Muscle of leg (tissue), 11 donors: ENCODE data around the gene SEPTIN5. TPM values are rescaled to one million over a fixed set of nuclear protein-coding genes. Genes with fewer than 3 reads are reported as not detected.

ENCODE experiments used
- DNase-seq: peaks from one replicate; pipeline ENCODE4 v3.0.0; 2013
- H3K27ac ChIP-seq: one replicate; pipeline ENCODE4 v1.5.1; 2013; ENCODE audit warnings: mild to moderate bottlenecking, low read length, control low read depth
- H3K27me3 ChIP-seq: one replicate; pipeline ENCODE4 v1.6.1; 2013; ENCODE audit warnings: low read length; ENCODE audit not compliant: control insufficient read depth, insufficient read depth
- H3K36me3 ChIP-seq: one replicate; pipeline ENCODE4 v1.6.1; 2013; ENCODE audit warnings: low read length; ENCODE audit not compliant: control insufficient read depth, insufficient read depth
- H3K4me1 ChIP-seq: one replicate; pipeline ENCODE4 v1.6.1; 2013; ENCODE audit warnings: low read length; ENCODE audit not compliant: control insufficient read depth, insufficient read depth
- H3K4me3 ChIP-seq: one replicate; pipeline ENCODE4 v1.5.1; 2013; ENCODE audit warnings: low read length, control low read depth
- H3K9me3 ChIP-seq: replicated peaks from 2 replicates; pipeline ENCODE4 v1.6.1; 2013; ENCODE audit warnings: low read depth, low read length; ENCODE audit not compliant: control insufficient read depth
- WGBS: methylation state at CpG from one replicate; pipeline ENCODE4 v1.1.5; 2013; ENCODE audit warnings: missing lambda C conversion rate; ENCODE audit not compliant: insufficient coverage; 5-methylcytosine and 5-hydroxymethylcytosine counted together
- polyA plus RNA-seq, 8 donors: library from polyadenylated mRNA; unstranded; fragments of 120-200 nt; gene quantifications; one replicate each; pipeline versions ENCODE4 v1.2.1 to v1.2.3, GENCODE V29; 2013; ENCODE audit warnings: inconsistent platforms in 1 of 8, low replicate concordance in 1 of 8; ENCODE audit not compliant: insufficient read length in 8 of 8, insufficient read depth in 1 of 8
- total RNA-seq: library from RNA; stranded (reverse); fragments of 120-200 nt; gene quantifications from one replicate; pipeline ENCODE4 v1.2.4, GENCODE V29; 2013

Gene SEPTIN5
- total and polyA plus RNA-seq, 9 donors, result 67.6 to 122 (median 105) TPM

DNA sequence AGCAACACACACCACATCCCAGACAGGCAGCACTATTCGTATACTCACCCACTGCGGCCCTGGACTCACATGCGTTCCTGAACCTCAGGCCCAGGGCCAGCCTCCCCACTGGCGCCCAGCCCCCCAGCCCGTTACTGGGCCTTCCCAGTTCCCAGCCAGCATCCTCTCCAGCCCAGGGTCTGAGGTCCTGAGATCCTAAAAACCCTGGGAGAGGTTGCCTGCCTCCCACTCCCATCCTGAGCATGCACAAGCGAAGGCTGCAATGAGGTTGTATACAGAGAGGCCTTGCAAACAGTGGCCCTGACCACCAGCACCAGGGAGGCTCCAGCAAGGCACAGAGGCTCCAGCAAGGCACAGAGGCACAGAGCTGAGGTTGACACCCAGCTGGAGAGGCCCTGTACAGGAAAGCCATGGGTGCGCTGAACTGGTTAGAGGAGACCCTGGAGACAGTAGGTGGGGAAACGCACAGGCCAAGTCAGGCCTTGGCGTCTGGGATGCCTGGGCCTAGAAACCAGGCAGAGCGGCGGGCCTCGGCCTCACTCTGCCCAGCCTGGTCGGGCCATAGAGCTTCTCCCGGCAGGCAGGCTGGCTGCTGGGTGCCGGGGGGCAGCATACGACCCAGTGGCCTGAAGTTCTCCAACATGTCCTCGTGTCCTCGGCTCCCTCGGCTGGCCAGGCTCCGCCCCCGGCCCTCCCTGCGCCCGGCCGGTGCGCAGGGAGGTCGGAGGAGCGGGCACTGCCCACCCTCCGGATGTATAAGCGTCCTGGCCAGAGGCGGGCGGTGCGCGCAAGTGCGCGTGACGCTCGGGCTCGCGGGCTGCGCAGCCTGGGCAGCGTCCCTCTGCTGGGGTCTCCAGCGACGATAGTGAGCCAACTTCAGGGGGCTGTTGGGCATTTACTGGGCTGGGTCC, 43.9 kb downstream of the SEPTIN5 start:
- Histone ChIP-seq H3K36me3 (no peaks in the 10 kb centered on the region), H3K9me3 (no peaks in the 10 kb centered on the region), H3K4me1 (peaks cover 49% of the 10 kb centered on the region), H3K27me3 (peaks cover 90% of the 10 kb centered on the region), H3K4me3 (no peak overlapping the region), H3K27ac (no peak overlapping the region)
- 29% methylated on average over 40 of the region's 43 CpGs for WGBS
- no peak for DNase-seq

DNA sequence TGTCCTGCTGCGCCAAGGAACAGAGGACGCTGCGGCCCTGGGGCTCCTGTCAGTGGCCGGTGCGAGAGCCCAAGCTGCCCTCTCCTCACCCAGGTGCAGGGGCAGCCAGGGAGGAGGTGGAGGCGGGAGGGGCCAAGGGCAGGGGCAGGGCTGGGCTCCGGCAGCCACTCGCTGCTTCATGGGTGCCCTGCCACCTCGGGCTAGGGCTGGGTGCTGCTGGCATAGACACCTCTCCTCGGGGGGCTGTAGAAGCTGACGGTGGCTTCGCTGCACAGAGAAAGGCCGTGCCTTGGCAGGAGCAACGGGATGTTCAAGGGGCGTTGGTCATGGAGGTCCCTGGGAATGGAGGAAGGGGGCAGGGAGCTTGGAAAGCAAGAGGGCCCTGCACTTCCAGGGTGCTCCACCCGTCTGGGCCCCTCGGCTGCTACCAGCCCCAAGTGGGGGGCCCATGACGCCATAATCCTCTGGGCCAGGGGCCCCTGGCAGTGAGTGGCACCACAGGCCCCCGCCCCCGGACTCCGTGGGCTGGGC, 44.7 kb downstream of the SEPTIN5 start:
- Histone ChIP-seq H3K36me3 (no peaks in the 10 kb centered on the region), H3K4me3 (no peak overlapping the region), H3K9me3 (no peaks in the 10 kb centered on the region), H3K27ac (no peak overlapping the region), H3K4me1 (peaks cover 49% of the 10 kb centered on the region), H3K27me3 (peaks cover 90% of the 10 kb centered on the region)
- WGBS, result 7% methylated on average over 21 of the region's 21 CpGs
- no peak for DNase-seq

DNA sequence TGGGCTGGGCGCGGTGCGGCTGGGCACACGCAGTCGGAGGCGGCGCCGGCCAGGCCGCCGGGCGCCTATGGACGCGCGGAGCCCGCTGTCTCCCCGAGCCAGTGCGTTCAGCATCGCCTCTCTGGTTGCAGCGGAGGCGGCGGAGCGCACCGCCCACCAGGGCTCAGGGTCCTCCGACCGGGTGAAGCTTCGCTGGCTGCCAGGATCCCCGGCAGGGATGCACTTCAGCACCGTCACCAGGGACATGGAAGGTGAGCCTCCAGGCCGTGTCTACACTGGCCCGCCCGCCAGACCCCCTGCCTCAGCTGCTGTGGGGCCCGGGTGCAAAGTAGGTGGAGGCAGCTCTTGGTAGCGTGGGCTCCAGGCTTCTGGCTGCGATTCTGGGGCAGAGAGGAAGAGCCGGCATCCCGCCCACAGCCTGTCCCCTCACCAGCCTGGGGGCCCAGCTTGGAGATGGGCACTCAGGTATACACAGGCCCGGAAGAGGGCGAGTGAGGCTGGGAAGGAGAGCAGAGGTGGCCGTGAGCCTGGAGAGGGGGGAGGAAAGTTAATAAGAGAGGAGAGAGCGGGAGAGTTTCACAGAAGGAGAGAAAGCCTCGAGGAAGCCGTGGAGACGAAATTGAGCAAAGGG, 45.2 kb downstream of the SEPTIN5 start:
- WGBS, result 5% methylated on average over 42 of the region's 43 CpGs
- Histone ChIP-seq H3K9me3 (no peaks in the 10 kb centered on the region), H3K27me3 (peaks cover 90% of the 10 kb centered on the region), H3K4me3 (no peak overlapping the region), H3K4me1 (peaks cover 45% of the 10 kb centered on the region), H3K27ac (no peak overlapping the region), H3K36me3 (peaks cover 2% of the 10 kb centered on the region)
- no peak for DNase-seq

DNA sequence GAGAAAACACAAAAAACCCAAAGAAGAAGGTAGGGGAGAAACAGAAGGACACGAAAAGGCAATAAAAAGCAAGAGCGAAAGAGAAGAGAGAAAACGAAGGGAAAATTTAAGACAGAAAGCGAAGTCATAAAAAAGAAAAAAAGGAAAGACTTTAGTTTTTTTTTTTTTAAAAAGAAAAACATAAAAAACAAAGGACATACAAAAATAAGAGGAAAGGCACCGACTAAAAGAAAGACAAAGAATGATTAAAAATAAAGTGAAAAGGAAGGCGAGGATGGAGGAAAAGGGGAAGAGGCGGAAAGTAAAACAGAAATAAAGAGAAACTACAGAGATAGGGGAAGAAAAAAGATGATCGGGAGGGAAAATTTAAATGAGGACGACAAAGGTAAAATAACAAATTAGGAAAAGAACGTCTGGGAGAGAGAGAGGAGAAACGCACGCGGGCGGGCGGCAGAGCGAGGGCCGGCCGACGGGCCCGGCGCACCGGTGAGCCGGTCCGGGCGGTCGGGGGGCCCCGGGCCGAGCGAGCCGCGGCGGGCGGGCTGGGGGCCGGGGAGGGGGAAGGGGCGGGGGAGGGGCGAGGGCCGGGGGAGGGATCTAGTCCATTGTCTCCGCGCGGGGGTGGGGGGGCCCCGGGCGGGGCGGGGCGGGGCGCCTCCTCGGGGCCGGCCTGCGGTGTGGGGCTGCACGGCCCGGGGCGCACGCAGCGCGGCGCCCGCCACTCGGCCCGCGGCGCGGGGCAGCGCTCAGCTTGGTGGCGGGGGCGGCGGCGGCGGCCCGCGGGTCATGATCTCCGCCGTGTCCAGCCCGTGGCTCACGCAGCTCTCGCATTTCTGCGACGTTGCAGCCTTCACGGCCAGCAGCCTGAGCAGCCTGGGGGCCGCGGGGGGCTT, 46.0 kb downstream of the SEPTIN5 start, which contains the start of gene TBX1:
Gene TBX1, plus strand, starts transcription at position 721 of the 893 bp plus-strand sequence. Its CDS starts 66 bp downstream, at position 787.
- peak within 1 kb of the TSS; percentile 49 for H3K4me3 ChIP-seq
- no peak for DNase-seq
- WGBS, result 2% methylated on average over 49 of the region's 79 CpGs
- peaks cover 44% of the 10 kb centered on the region for H3K4me1 ChIP-seq
- H3K36me3 ChIP-seq, result peaks cover 7% of the 10 kb centered on the region
- H3K27me3 ChIP-seq, result peaks cover 90% of the 10 kb centered on the region
- peak within 1 kb of the TSS; percentile 67 for H3K27ac ChIP-seq
- H3K9me3 ChIP-seq, result no peaks in the 10 kb centered on the region

DNA sequence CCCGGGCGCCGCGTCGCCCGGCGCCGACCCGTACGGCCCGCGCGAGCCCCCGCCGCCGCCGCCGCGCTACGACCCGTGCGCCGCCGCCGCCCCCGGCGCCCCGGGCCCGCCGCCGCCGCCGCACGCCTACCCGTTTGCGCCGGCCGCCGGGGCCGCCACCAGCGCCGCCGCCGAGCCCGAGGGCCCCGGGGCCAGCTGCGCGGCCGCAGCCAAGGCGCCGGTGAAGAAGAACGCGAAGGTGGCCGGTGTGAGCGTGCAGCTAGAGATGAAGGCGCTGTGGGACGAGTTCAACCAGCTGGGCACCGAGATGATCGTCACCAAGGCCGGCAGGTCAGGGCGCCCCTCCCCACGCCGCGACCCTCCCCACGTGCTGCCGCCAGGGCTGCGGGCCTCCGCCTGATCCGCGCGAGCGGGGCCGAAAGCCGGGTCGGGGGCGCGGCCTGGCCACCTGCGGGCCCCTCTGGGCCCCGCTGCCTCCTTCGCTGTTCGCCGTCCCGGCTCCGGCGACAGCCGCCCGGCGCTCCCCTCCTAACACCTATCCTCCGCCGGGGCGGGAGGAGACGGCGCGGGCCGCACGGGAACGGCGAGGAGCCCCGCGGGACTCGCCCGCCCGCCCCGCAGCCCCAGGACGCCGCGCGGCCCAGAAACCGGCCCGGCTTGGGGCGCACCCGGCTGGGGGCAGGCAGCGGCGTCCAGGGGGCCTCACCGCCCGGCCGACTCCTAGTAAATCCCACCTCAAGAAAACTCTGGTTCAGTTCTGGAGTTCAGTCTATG, 46.8 kb downstream of the SEPTIN5 start:
- Histone ChIP-seq H3K27me3 (peaks cover 86% of the 10 kb centered on the region), H3K36me3 (peaks cover 7% of the 10 kb centered on the region), H3K27ac (peak overlapping the region; percentile 67), H3K4me1 (peaks cover 40% of the 10 kb centered on the region), H3K4me3 (peak overlapping the region; percentile 49), H3K9me3 (no peaks in the 10 kb centered on the region)
- DNase-seq, result no peak
- WGBS, result 3% methylated on average over 101 of the region's 117 CpGs

DNA sequence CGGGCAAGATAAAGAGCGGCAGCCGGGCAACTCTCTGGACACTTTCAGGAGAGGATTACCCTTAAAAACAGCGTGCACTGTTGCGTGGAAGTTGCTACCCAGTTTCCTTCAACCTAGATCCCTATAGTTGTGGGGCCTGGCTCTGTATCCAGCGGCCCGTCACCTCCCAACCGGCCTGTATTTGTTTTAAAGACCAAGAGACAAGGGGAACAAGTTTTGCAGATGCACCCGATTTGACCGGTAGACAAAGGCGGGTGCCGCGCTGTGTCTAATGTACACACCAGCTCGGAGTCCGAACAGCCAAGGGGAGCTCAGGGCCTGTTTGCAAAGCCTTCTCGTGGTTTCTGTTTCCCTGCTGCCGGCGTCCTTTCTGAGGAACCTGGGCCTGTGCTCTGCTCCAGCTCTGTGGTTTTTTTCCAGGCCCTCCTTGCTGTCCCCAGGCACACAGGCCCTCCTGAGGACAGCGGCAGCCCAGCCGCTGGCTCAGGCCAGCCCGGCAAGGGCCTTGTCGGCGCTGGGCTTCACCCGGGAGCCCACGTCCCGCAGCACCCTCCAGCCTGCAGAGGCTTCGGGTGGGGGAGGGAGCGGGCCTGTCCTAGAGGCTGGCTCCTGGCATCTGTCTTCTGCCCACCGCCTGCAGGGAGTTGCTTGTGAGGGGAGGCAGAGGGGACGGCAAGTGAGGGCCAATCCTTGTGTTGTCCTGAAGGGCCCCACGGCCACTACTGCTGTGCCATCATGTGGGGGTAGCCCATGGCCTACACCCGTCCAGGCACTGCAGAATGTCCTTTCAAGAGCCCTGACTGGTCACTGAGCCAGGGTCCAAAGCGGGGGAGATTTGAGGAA, 47.6 kb downstream of the SEPTIN5 start:
- 61% methylated on average over 31 of the region's 33 CpGs for WGBS
- H3K9me3 ChIP-seq, result no peaks in the 10 kb centered on the region
- peaks cover 84% of the 10 kb centered on the region for H3K27me3 ChIP-seq
- peaks cover 7% of the 10 kb centered on the region for H3K36me3 ChIP-seq
- H3K27ac ChIP-seq, result peak overlapping the region; percentile 74
- H3K4me3 ChIP-seq, result peak overlapping the region; percentile 49
- DNase-seq, result no peak
- peaks cover 38% of the 10 kb centered on the region for H3K4me1 ChIP-seq

DNA sequence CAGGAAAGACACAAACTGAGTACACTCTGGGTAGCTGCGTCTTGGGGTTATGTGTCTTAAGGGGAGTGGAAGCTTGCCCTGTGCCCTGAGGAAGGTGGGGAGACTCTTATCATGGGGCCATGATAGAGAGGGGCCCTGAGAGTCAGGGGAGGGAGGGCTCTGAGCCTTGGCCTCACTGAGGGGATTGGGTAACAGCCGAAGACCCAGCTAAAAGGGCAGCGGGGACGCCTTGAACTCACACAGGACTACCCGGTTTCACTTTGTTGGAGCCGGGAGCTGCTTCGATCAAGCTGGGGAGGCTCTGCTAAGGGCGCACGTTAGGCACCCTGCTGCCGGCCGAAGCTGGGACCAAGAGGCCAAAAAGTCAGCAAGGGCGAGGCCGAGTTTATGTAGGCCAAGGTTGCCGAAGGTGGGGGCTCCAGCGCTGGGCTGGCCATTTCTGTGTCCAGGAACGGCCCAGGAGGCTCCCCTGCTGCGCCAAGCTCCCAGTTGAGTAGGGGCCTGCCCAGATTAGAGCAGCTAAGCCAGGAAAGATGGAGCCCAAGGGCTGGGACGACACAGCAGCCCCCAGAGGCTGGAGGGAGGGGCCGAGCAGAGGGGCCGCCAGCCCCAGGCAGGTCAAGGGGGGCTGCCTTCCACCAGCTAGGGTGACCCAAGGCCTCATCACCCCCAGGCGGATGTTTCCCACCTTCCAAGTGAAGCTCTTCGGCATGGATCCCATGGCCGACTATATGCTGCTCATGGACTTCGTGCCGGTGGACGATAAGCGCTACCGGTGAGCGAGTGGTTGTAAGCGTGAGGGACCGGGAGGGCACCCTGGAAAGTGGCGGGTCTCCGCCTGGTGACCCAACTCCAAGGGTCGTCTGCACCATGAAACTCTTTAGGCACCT, 48.5 kb downstream of the SEPTIN5 start:
- WGBS, result 53% methylated on average over 31 of the region's 34 CpGs
- peaks cover 84% of the 10 kb centered on the region for H3K27me3 ChIP-seq
- no peak for DNase-seq
- peak overlapping the region; percentile 74 for H3K27ac ChIP-seq
- peaks cover 42% of the 10 kb centered on the region for H3K4me1 ChIP-seq
- no peaks in the 10 kb centered on the region for H3K9me3 ChIP-seq
- peak overlapping the region; percentile 49 for H3K4me3 ChIP-seq
- H3K36me3 ChIP-seq, result peaks cover 7% of the 10 kb centered on the region
